Mesothelial cell of epicardium (in vitro differentiated cells): ENCODE data around the gene PALM3. TPM values are rescaled to one million over a fixed set of nuclear protein-coding genes. Genes with fewer than 3 reads are reported as not detected.

Source experiments
- DNase-seq, 2 experiments: peaks; one replicate each; pipeline ENCODE4 v3.0.0; 2021; ENCODE audit warnings: low spot score in 2 of 2; ENCODE audit not compliant: unreplicated experiment in 2 of 2
- H3K27ac Mint-ChIP-seq: 2 replicates; pipeline ENCODE4 v1.8.0; 2021; ENCODE audit warnings: mixed read lengths
- H3K27me3 Mint-ChIP-seq: 2 replicates; pipeline ENCODE4 v1.8.0; 2021; ENCODE audit warnings: low read depth, mixed read lengths
- H3K36me3 Mint-ChIP-seq: 2 replicates; pipeline ENCODE4 v1.8.0; 2021; ENCODE audit warnings: mixed read lengths
- H3K4me1 Mint-ChIP-seq: 2 replicates; pipeline ENCODE4 v1.8.0; 2021; ENCODE audit warnings: mixed read lengths
- H3K4me3 Mint-ChIP-seq: 2 replicates; pipeline ENCODE4 v1.8.0; 2021; ENCODE audit warnings: mild to moderate bottlenecking, moderate library complexity, mixed read lengths
- H3K9me3 Mint-ChIP-seq: 2 replicates; pipeline ENCODE4 v1.8.0; 2021; ENCODE audit warnings: mixed read lengths
- total RNA-seq: library from RNA; stranded (reverse); gene quantifications from 3 replicates; pipeline ENCODE4 v1.2.1, GENCODE V29; 2021
- TF ChIP-seq, protein P1 (sequence below): fragments of 200-600 bp; sonication (generic); IDR thresholded peaks from one replicate; pipeline ENCODE4 v1.5.0; 2021; ENCODE audit warnings: antibody characterized with exemption; ENCODE audit not compliant: unreplicated experiment

The PALM3 gene
- total RNA-seq, 1 donor from 2014 or later = 2.4 TPM

GRCh38 chr19:14097532-14098151 is 35.8 kb upstream of the PALM3 start:
- H3K36me3 Mint-ChIP-seq = peaks cover 27% of the 10 kb centered on the region
- peak in 1 of 2 experiments; percentile 35 for DNase-seq
- H3K27ac Mint-ChIP-seq = no peak overlapping the region
- peaks cover 4% of the 10 kb centered on the region for H3K9me3 Mint-ChIP-seq
- H3K27me3 Mint-ChIP-seq = no peaks in the 10 kb centered on the region
- no peak overlapping the region for H3K4me3 Mint-ChIP-seq
- H3K4me1 Mint-ChIP-seq = no peaks in the 10 kb centered on the region
- TF ChIP-seq, protein P1, sequence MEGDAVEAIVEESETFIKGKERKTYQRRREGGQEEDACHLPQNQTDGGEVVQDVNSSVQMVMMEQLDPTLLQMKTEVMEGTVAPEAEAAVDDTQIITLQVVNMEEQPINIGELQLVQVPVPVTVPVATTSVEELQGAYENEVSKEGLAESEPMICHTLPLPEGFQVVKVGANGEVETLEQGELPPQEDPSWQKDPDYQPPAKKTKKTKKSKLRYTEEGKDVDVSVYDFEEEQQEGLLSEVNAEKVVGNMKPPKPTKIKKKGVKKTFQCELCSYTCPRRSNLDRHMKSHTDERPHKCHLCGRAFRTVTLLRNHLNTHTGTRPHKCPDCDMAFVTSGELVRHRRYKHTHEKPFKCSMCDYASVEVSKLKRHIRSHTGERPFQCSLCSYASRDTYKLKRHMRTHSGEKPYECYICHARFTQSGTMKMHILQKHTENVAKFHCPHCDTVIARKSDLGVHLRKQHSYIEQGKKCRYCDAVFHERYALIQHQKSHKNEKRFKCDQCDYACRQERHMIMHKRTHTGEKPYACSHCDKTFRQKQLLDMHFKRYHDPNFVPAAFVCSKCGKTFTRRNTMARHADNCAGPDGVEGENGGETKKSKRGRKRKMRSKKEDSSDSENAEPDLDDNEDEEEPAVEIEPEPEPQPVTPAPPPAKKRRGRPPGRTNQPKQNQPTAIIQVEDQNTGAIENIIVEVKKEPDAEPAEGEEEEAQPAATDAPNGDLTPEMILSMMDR = no peak

DNA sequence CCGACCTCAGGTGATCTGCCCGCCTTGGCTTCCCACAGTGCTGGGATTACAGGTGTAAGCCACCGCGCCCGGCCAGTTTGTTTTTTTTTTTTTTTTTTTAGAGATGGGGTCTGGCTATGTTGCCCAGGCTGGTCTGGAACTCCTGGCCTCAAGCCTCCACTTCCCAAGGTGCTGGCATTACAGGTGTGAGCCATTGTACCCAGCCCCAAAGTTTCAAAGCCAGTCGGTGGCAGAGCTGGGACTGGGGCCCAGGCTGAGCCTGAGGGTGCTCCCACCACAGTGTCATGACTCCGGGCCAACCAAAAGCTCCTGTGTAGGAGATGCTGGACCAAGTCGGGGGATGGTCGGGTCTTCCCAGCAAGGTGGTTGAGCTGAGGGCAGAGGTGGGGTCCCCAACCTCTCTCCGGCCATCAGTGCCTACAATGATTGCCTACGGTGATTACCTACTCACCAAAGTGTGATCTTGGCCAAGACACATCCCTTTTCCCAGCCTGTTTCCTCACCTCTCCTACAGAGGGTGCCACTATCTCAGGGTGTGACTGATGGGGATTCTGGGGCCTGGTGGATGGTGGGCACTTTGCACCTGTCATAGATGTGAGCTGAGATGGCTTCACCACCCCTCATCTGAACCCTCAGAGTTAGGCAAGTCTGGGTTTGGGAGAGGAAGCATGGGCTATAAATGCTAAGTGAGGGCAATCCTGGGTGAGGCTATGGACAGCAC is 34.6 kb upstream of the PALM3 start:
- TF ChIP-seq, protein P1 = no peak
- no peaks in the 10 kb centered on the region for H3K27me3 Mint-ChIP-seq
- H3K27ac Mint-ChIP-seq = no peak overlapping the region
- peaks cover 8% of the 10 kb centered on the region for H3K4me1 Mint-ChIP-seq
- peaks cover 27% of the 10 kb centered on the region for H3K36me3 Mint-ChIP-seq
- DNase-seq = no peak
- H3K4me3 Mint-ChIP-seq = no peak overlapping the region
- peaks cover 4% of the 10 kb centered on the region for H3K9me3 Mint-ChIP-seq

DNA sequence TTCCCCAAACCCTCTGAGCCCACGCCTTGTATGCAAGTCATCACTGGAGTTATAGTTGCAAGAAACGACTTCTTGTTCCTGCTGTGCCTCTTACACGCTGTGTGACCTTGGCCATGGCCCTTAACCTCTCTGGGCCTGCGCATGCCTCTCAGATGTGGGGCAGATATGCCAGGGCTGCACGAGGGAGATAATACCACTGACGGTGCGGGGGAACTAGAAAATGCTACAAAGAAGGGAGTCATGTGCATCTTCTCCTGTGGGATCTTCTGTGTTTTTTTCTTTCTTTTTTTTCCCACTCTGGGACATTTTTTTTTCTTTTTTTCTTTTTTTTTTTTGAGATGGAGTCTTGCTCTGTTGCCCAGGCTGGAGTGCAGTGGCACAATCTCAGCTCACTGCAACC is 33.0 kb upstream of the PALM3 start:
- DNase-seq = no peak
- Mint-ChIP-seq H3K36me3 (peaks cover 22% of the 10 kb centered on the region), H3K4me1 (peaks cover 9% of the 10 kb centered on the region), H3K9me3 (peaks cover 4% of the 10 kb centered on the region), H3K4me3 (no peak overlapping the region), H3K27me3 (no peaks in the 10 kb centered on the region), H3K27ac (no peak overlapping the region)
- TF ChIP-seq, protein P1 = no peak

- H3K9me3 Mint-ChIP-seq = peaks cover 4% of the 10 kb centered on the region
- peaks cover 14% of the 10 kb centered on the region for H3K4me1 Mint-ChIP-seq
- H3K27ac Mint-ChIP-seq = no peak overlapping the region
- no peak for DNase-seq
- TF ChIP-seq, protein P1 = no peak
- H3K27me3 Mint-ChIP-seq = no peaks in the 10 kb centered on the region
- H3K36me3 Mint-ChIP-seq = peaks cover 29% of the 10 kb centered on the region
- peak overlapping the region; percentile 36 for H3K4me3 Mint-ChIP-seq
Measured at GRCh38 chr19:14093117-14093823, 31.4 kb upstream of the PALM3 start.

DNA sequence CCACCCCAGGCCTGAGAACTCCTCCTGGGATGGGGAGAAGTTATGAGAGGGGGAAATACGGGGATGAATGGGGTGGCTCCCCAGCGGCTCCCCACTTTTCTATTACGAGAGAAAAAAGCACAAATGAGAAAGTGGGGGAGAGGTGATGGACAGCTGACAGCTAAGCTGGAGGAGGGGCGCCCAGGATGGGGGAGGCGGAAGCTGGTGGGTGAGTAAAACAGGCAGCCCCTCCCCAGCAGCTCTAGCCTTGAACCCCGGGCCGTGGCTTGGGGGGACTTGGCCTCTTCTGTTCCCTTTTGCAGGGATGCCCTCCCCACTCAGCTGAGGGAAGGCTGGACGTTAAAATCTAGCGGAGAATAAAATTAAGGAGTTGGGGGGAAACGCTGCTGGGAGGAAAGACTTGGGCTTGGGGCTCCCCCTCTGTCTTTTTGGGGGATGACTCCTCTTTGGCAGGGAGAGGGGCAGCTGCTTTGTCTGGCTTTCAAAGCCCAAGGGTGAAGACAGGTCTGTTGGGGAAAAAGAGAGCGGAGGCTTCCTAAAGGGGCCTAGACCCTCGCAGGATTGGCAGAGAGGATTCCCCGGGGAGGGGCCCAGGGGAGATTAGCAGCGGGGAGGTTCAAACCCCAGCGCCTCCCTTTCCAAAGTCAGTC is 30.1 kb upstream of the PALM3 start:
- Mint-ChIP-seq H3K4me1 (peaks cover 14% of the 10 kb centered on the region), H3K27ac (peak overlapping the region; percentile 99), H3K27me3 (no peaks in the 10 kb centered on the region), H3K36me3 (peaks cover 27% of the 10 kb centered on the region), H3K9me3 (peaks cover 4% of the 10 kb centered on the region), H3K4me3 (peak overlapping the region; percentile 97)
- DNase-seq = no peak
- TF ChIP-seq, protein P1 = no peak
